SH-SY5Y (cell line): ENCODE measurements around the gene CNOT4.

ENCODE experiments used
- GATA2 ChIP-seq: IDR thresholded peaks from 2 replicates; pipeline ENCODE4 v1.6.1; 2011; ENCODE audit warnings: mild to moderate bottlenecking, low read depth, low read length
- GATA3 ChIP-seq: IDR thresholded peaks from 2 replicates; pipeline ENCODE4 v1.6.1; 2011; ENCODE audit warnings: low read depth, mild to moderate bottlenecking, low read length, moderate library complexity

CNOT4 gene

GRCh38 chr7:135509839-135510591 is at the start of gene CNOT4:
TSS of gene CNOT4 (minus strand) at chr7:135510102. CDS start at chr7:135438331, 71,771 bp downstream.
- no peak for TF ChIP-seq GATA2
- no peak for TF ChIP-seq GATA3

- TF ChIP-seq GATA2 (no peak), GATA3 (no peak)
Measured at GRCh38 chr7:135558881-135559280, 49.0 kb upstream of the CNOT4 start.

- TF ChIP-seq GATA2 (no peak), GATA3 (no peak)
Measured at GRCh38 chr7:135558337-135558767, 48.5 kb upstream of the CNOT4 start.

- TF ChIP-seq GATA3, result no peak
- peak; percentile 66 for TF ChIP-seq GATA2
Measured at GRCh38 chr7:135557455-135558336, 47.8 kb upstream of the CNOT4 start, which contains the start of gene NUP205. TSS of gene NUP205 (plus strand) at chr7:135557917. CDS start at chr7:135557945, 28 bp downstream.

GRCh38 chr7:135553346-135553745 is 43.4 kb upstream of the CNOT4 start:
- no peak for TF ChIP-seq GATA3
- no peak for TF ChIP-seq GATA2

GRCh38 chr7:135552148-135552547 is 42.2 kb upstream of the CNOT4 start:
- TF ChIP-seq GATA3, result no peak
- no peak for TF ChIP-seq GATA2

GRCh38 chr7:135550196-135550595 is 40.3 kb upstream of the CNOT4 start:
- TF ChIP-seq GATA3 (no peak), GATA2 (no peak)

GRCh38 chr7:135541029-135541428 is 31.1 kb upstream of the CNOT4 start:
- no peak for TF ChIP-seq GATA2
- no peak for TF ChIP-seq GATA3

- TF ChIP-seq GATA2, result no peak
- no peak for TF ChIP-seq GATA3
Measured at GRCh38 chr7:135539629-135540028, 29.7 kb upstream of the CNOT4 start.

GRCh38 chr7:135538376-135538775 is 28.5 kb upstream of the CNOT4 start:
- no peak for TF ChIP-seq GATA2
- TF ChIP-seq GATA3, result no peak

GRCh38 chr7:135537905-135538304 is 28.0 kb upstream of the CNOT4 start:
- TF ChIP-seq GATA3 (no peak), GATA2 (no peak)

- TF ChIP-seq GATA2 (no peak), GATA3 (no peak)
Measured at GRCh38 chr7:135537453-135537852, 27.6 kb upstream of the CNOT4 start.

GRCh38 chr7:135536150-135536549 is 26.2 kb upstream of the CNOT4 start:
- no peak for TF ChIP-seq GATA2
- TF ChIP-seq GATA3, result no peak

- TF ChIP-seq GATA3, result no peak
Measured at GRCh38 chr7:135527025-135527424, 17.1 kb upstream of the CNOT4 start.

GRCh38 chr7:135525426-135525825 is 15.5 kb upstream of the CNOT4 start:
- no peak for TF ChIP-seq GATA3
- no peak for TF ChIP-seq GATA2

- TF ChIP-seq GATA2 (no peak), GATA3 (no peak)
Measured at GRCh38 chr7:135523146-135523545, 13.2 kb upstream of the CNOT4 start.
